ENCODE results near the gene ATRIP.

- TF ChIP-seq CTCF (IDR thresholded peaks at IDR 0.05; ENCODE audit: low read depth, low read length, missing input control) (no peak), REST (IDR thresholded peaks at IDR 0.05) (no peak), GABPA (IDR thresholded peaks at IDR 0.05 in 1 of 2, conservative IDR thresholded peaks at IDR 0.05 in 1 of 2) (no peak), YY1 (IDR thresholded peaks at IDR 0.05) (no peak), TAF1 (conservative IDR thresholded peaks at IDR 0.05) (no peak), JUND (IDR thresholded peaks at IDR 0.05) (no peak), MAX (IDR thresholded peaks at IDR 0.05) (no peak), ATF3 (IDR thresholded peaks at IDR 0.05) (no peak), HNF4A (conservative IDR thresholded peaks at IDR 0.05) (no peak), SP1 (IDR thresholded peaks at IDR 0.05) (no peak), RXRA (IDR thresholded peaks at IDR 0.05) (no peak), FOXA2 (IDR thresholded peaks at IDR 0.05) (no peak)
Observed at GRCh38 chr3:48405971-48406370, 40.6 kb upstream of the ATRIP start.

Data from liver (tissue), 3 donors.